Measurements from ENCODE around the gene PDIA6. TPM values are rescaled to one million over a fixed set of nuclear protein-coding genes. Genes with fewer than 3 reads are reported as not detected.

PDIA6 gene
- total and polyA plus RNA-seq, 10 of the 15 experiments (the other 5 are each of a cell fraction or from before 2014, with no cell fraction given) = 148 to 526 (median 209) TPM

GRCh38 chr2:10759151-10759714, 53.4 kb downstream of the PDIA6 start:
- ChIA-PET CTCF (no interaction called here), RAD21 (ENCODE audit: unreplicated experiment) (no interaction called here), POLR2A (no interaction called here), SMC1A (ENCODE audit: uncharacterized antibody, unreplicated experiment) (no interaction called here)
- DNase-seq (ENCODE audit: low read depth, low spot score) = no peak
- 65% methylated on average over 11 of the region's 11 CpGs for WGBS (ENCODE audit: insufficient coverage, insufficient replicate concordance, low lambda C conversion rate, missing lambda C conversion rate)
- Histone ChIP-seq H3K27me3 (replicated peaks in 1 of 2; ENCODE audit: control insufficient read depth in 2 of 2, insufficient read depth in 2 of 2, low read length in 1 of 2) (no peaks in the 10 kb centered on the region), H3K79me2 (ENCODE audit: control insufficient read depth, insufficient read depth, low read length) (no peaks in the 10 kb centered on the region), H2AFZ (ENCODE audit: control insufficient read depth, low read depth, low read length) (no peak overlapping the region), H4K20me1 (ENCODE audit: control insufficient read depth, insufficient read depth) (no peaks in the 10 kb centered on the region), H3K27ac (ENCODE audit: control insufficient read depth, insufficient read depth) (no peak overlapping the region), H3K9me3 (replicated peaks; ENCODE audit: control insufficient read depth, insufficient read depth, low read length) (no peaks in the 10 kb centered on the region), H3K4me2 (ENCODE audit: control insufficient read depth, insufficient read depth) (no peak overlapping the region), H3K4me1 (ENCODE audit: control insufficient read depth, insufficient read depth, low read length) (no peaks in the 10 kb centered on the region), H3K36me3 (ENCODE audit: control insufficient read depth in 2 of 2, insufficient read depth in 2 of 2, low read length in 1 of 2) (no peaks in the 10 kb centered on the region), H3K9ac (ENCODE audit: control insufficient read depth, insufficient read depth, low read length) (no peak overlapping the region), H3K4me3 (no peak overlapping the region)
- intact Hi-C loops (cut with micrococcal nuclease; ENCODE audit: unreplicated experiment) (no loop called here), in situ Hi-C loops (cut with MboI) (no loop called here)
- BruUV-seq (replicated peaks) = no TSS peak
- no peak for ATAC-seq
- FAIRE-seq = no peak
- TF ChIP-seq CUX1 (IDR thresholded peaks at IDR 0.05; ENCODE audit: insufficient replicate concordance, low read depth, low read length) (no peak), FOS (IDR thresholded peaks at IDR 0.05; ENCODE audit: borderline replicate concordance, extremely low read depth, insufficient read length) (no peak), ZBTB40 (IDR thresholded peaks at IDR 0.05; ENCODE audit: borderline replicate concordance) (no peak), NFXL1 (IDR thresholded peaks at IDR 0.05; ENCODE audit: borderline replicate concordance) (no peak), TARDBP (IDR thresholded peaks at IDR 0.05; ENCODE audit: borderline replicate concordance) (no peak), FOXK2 (IDR thresholded peaks at IDR 0.05) (no peak), ZNF592 (IDR thresholded peaks at IDR 0.05) (no peak), BRCA1 (IDR thresholded peaks at IDR 0.05; ENCODE audit: low read depth, low read length) (no peak), SIX5 (IDR thresholded peaks at IDR 0.05; ENCODE audit: low read depth, low read length, severe bottlenecking) (no peak), EED (IDR thresholded peaks at IDR 0.05; ENCODE audit: low read depth) (no peak), ZNF24 (IDR thresholded peaks at IDR 0.05) (no peak)

All from GM12878 (cell line).